Fibroblast of lung (primary cell): ENCODE results near the gene JUP.

Source experiments
- CTCF ChIP-seq, 2 donors: IDR thresholded peaks in 1 of 2; conservative IDR thresholded peaks in 1 of 2; 1 replicate in 1 of 2; 2 replicates in 1 of 2; pipeline ENCODE4 v1.5.1; 2011 to 2012; ENCODE audit warnings: low read length in 2 of 2, control low read depth in 1 of 2, inconsistent platforms in 1 of 2, low read depth in 1 of 2, mild to moderate bottlenecking in 1 of 2
- EZH2 ChIP-seq: IDR thresholded peaks from 2 replicates; pipeline ENCODE4 v1.5.1; 2012; ENCODE audit warnings: low read length, control low read depth, mild to moderate bottlenecking; ENCODE audit errors: missing control alignments

DNA sequence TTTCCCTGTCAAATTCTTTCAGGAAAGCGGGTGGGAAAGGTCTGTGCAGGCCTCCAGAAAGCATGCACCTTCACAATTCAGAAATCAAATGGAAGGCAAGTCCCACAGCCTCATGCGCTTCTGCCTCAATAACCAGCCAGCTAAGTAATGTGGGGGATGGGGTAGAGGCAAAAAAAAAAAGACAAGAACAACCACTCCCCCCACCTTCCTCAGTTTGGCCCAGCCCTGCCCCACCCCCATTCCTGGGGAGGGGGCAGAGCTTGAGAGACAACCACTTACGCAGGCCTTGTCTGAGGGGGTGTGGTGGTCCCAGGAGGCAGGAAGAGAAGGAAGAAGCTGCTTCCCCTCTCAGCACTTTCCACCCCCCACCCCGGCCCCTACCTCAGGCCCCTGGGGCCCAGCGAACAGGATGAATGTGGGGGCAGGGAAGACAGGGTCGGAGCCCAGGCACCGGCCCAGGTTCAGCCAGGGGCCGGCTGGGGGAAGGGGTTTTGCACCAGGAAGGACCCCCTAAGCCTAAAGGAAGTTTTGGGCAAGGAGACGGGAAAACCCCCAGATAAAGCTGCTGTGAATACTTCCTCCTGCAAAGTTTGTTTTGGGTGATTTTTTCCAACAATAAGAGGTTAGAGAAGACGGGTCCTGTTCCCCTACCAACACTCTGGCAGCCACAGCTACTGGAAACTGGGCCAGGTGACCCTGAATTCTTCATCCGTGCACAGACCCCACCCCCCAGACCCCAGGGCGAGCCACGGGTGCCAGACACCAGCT lies 1.2 kb downstream of the JUP start:
- no peak for TF ChIP-seq EZH2
- TF ChIP-seq CTCF (conservative IDR thresholded peaks at IDR 0.05 in 1 of 2, IDR thresholded peaks at IDR 0.05 in 1 of 2; ENCODE audit: low read depth in 1 of 2, low read length in 2 of 2) = no peak
